Measurements from ENCODE around the gene TTK. TPM values are rescaled to one million over a fixed set of nuclear protein-coding genes. Genes with fewer than 3 reads are reported as not detected.

The TTK gene
- total and polyA plus RNA-seq, 8 donors = 2.6 to 35.1 (median 15.9) TPM

- H3K27ac ChIP-seq = no peak overlapping the region
- H3K36me3 ChIP-seq = no peaks in the 10 kb centered on the region
- H3K4me3 ChIP-seq = no peak overlapping the region
- no peaks in the 10 kb centered on the region for H3K27me3 ChIP-seq
- intact Hi-C loops (cut with DNase I) = no loop called here
- peaks cover 0 to 28% of the 10 kb centered on the region in 2 donors for H3K9me3 ChIP-seq
- no peak for ATAC-seq
- TF ChIP-seq CTCF (IDR thresholded peaks at IDR 0.05) = no peak
- DNase-seq = no peak
- no peaks in the 10 kb centered on the region for H3K4me1 ChIP-seq
These were observed 34.7 kb upstream of the TTK start for GRCh38 chr6:79969784-79970183.

- no peak for ATAC-seq
- intact Hi-C loops (cut with DNase I) = no loop called here
These were observed 33.3 kb upstream of the TTK start for GRCh38 chr6:79971193-79971592.

GRCh38 chr6:79981652-79982051, 22.8 kb upstream of the TTK start:
- peaks cover 0 to 4% of the 10 kb centered on the region in 2 donors for H3K27me3 ChIP-seq
- no peaks in the 10 kb centered on the region for H3K9me3 ChIP-seq
- no peaks in the 10 kb centered on the region for H3K36me3 ChIP-seq
- DNase-seq = no peak
- H3K4me1 ChIP-seq = no peaks in the 10 kb centered on the region
- H3K4me3 ChIP-seq = no peak overlapping the region
- H3K27ac ChIP-seq = no peak overlapping the region
- ATAC-seq = no peak
- no peak for TF ChIP-seq CTCF (IDR thresholded peaks at IDR 0.05)
- intact Hi-C loops (cut with DNase I) = no loop called here

More at GRCh38 chr6:79971193-79971592, 33.3 kb upstream of the TTK start:
- no peak for DNase-seq
- Histone ChIP-seq H3K27me3 (no peaks in the 10 kb centered on the region), H3K4me1 (no peaks in the 10 kb centered on the region), H3K4me3 (no peak overlapping the region), H3K9me3 (peaks cover 0 to 28% of the 10 kb centered on the region in 2 donors), H3K36me3 (no peaks in the 10 kb centered on the region), H3K27ac (no peak overlapping the region)
- no peak for TF ChIP-seq CTCF (IDR thresholded peaks at IDR 0.05)

GRCh38 chr6:79984261-79984660, 20.2 kb upstream of the TTK start:
- Histone ChIP-seq H3K27me3 (peaks cover 0 to under 1% of the 10 kb centered on the region in 2 donors), H3K4me3 (no peak overlapping the region), H3K27ac (no peak overlapping the region), H3K36me3 (no peaks in the 10 kb centered on the region), H3K4me1 (no peaks in the 10 kb centered on the region), H3K9me3 (no peaks in the 10 kb centered on the region)
- DNase-seq (no peak), ATAC-seq (no peak)
- no peak for TF ChIP-seq CTCF (IDR thresholded peaks at IDR 0.05)
- intact Hi-C loops (cut with DNase I) = no loop called here

- no peak for DNase-seq
- Histone ChIP-seq H3K27me3 (no peaks in the 10 kb centered on the region), H3K4me3 (no peak overlapping the region), H3K27ac (no peak overlapping the region), H3K36me3 (no peaks in the 10 kb centered on the region), H3K9me3 (no peaks in the 10 kb centered on the region), H3K4me1 (no peaks in the 10 kb centered on the region)
- intact Hi-C loops (cut with DNase I) = no loop called here
- no peak for TF ChIP-seq CTCF (IDR thresholded peaks at IDR 0.05)
- no peak for ATAC-seq
These were observed 19.3 kb upstream of the TTK start for GRCh38 chr6:79985128-79985527.

All from left lung (tissue), 10 donors.